ENCODE measurements around the gene MYD88.

- TF ChIP-seq CTCF (conservative IDR thresholded peaks at IDR 0.05; ENCODE audit: low read length) (no peak), EZH2phosphoT487 (IDR thresholded peaks at IDR 0.05; ENCODE audit: borderline replicate concordance, low read depth, low read length) (no peak)
Measured at GRCh38 chr3:38133209-38133556, 5.3 kb upstream of the MYD88 start.
